HEK293 (cell line): ENCODE data around the gene S100A7.

Experiments
- CTCF ChIA-PET: fragments of 350-600 bp; formaldehyde crosslinking; extraction: SDS; loops from one replicate; lab custom pipeline; 2021; ENCODE audit warnings: antibody characterized with exemption; lab: Yijun Ruan, JAX
- POLR2A ChIA-PET: fragments of 300-600 bp; formaldehyde crosslinking; extraction: SDS; loops from one replicate; lab custom pipeline; 2020; ENCODE audit warnings: antibody characterized with exemption, inconsistent platforms; lab: Yijun Ruan, JAX
- H3K27ac ChIP-seq: fragments of 200-500 bp; sonication (Bioruptor generic); 2 replicates; pipeline ENCODE4 v1.5.1; 2014; ENCODE audit warnings: low read depth, low read length, control low read depth, inconsistent platforms; ENCODE audit errors: extremely low read depth
- H3K36me3 ChIP-seq, 2 experiments: fragments of 200-500 bp in 1 of 2; sonication (Bioruptor generic) in 1 of 2; 1 replicate in 1 of 2; 2 replicates in 1 of 2; pipeline ENCODE4 v1.5.1; 2014 to 2017; ENCODE audit warnings: inconsistent platforms in 2 of 2, low read length in 2 of 2; ENCODE audit not compliant: control insufficient read depth in 2 of 2, insufficient read depth in 1 of 2
- H3K4me1 ChIP-seq: fragments of 200-500 bp; sonication (Bioruptor generic); 2 replicates; pipeline ENCODE4 v1.5.1; 2014; ENCODE audit warnings: mild to moderate bottlenecking, low read length, inconsistent platforms; ENCODE audit not compliant: control insufficient read depth, insufficient read depth
- H3K4me3 ChIP-seq: 2 replicates; pipeline ENCODE4 v1.5.1; 2011; ENCODE audit warnings: low read depth, mild to moderate bottlenecking, control low read depth, low read length, moderate library complexity
- H3K9me3 ChIP-seq: fragments of 200-500 bp; sonication (Bioruptor generic); 2 replicates; pipeline ENCODE4 v1.5.1; 2014; ENCODE audit warnings: low read depth, low read length, inconsistent platforms; ENCODE audit not compliant: control insufficient read depth, insufficient read depth
- ATF2 ChIP-seq: fragments of 450-650 bp; formaldehyde crosslinking; IDR thresholded peaks from 2 replicates; pipeline ENCODE4 v1.5.1; 2016; ENCODE audit warnings: missing biosample characterization, missing genetic modification characterization, low read depth
- INSM2 ChIP-seq: fragments of 450-650 bp; formaldehyde crosslinking; IDR thresholded peaks from 2 replicates; pipeline ENCODE4 v1.5.1; 2016; ENCODE audit warnings: missing biosample characterization, missing genetic modification characterization
- KLF1 ChIP-seq: fragments of 450-650 bp; formaldehyde crosslinking; IDR thresholded peaks from 2 replicates; pipeline ENCODE4 v1.5.1; 2016; ENCODE audit warnings: missing biosample characterization, missing genetic modification characterization
- REST ChIP-seq: fragments of 450-650 bp; formaldehyde crosslinking; IDR thresholded peaks from 2 replicates; pipeline ENCODE4 v1.5.1; 2016; ENCODE audit warnings: missing biosample characterization, missing genetic modification characterization
- TCF7L2 ChIP-seq: IDR thresholded peaks from 2 replicates; pipeline ENCODE4 v1.6.1; 2011; ENCODE audit warnings: low read depth, mild to moderate bottlenecking, inconsistent platforms, low read length, moderate library complexity, borderline replicate concordance
- YY2 ChIP-seq: fragments of 450-650 bp; formaldehyde crosslinking; IDR thresholded peaks from 2 replicates; pipeline ENCODE4 v1.5.1; 2016; ENCODE audit warnings: missing biosample characterization, missing genetic modification characterization
- ZBTB1 ChIP-seq: fragments of 450-650 bp; formaldehyde crosslinking; IDR thresholded peaks from 2 replicates; pipeline ENCODE4 v1.5.1; 2016; ENCODE audit warnings: missing biosample characterization, missing genetic modification characterization
- ZBTB11 ChIP-seq: fragments of 450-650 bp; formaldehyde crosslinking; conservative IDR thresholded peaks from 2 replicates; pipeline ENCODE4 v1.5.1; 2016; ENCODE audit warnings: low read depth, missing biosample characterization, missing genetic modification characterization
- ZBTB21 ChIP-seq: fragments of 450-650 bp; formaldehyde crosslinking; IDR thresholded peaks from 2 replicates; pipeline ENCODE4 v1.5.1; 2017; ENCODE audit warnings: missing biosample characterization, missing genetic modification characterization
- ZNF174 ChIP-seq: fragments of 450-650 bp; formaldehyde crosslinking; IDR thresholded peaks from 2 replicates; pipeline ENCODE4 v1.5.0; 2017; ENCODE audit warnings: missing biosample characterization, mild to moderate bottlenecking, missing genetic modification characterization
- ZNF18 ChIP-seq: fragments of 450-650 bp; formaldehyde crosslinking; IDR thresholded peaks from 2 replicates; pipeline ENCODE4 v1.5.1; 2016; ENCODE audit warnings: missing biosample characterization, missing genetic modification characterization
- ZNF362 ChIP-seq: fragments of 450-650 bp; formaldehyde crosslinking; IDR thresholded peaks from 2 replicates; pipeline ENCODE4 v1.5.1; 2016; ENCODE audit warnings: missing biosample characterization, missing genetic modification characterization
- ZNF37A ChIP-seq: fragments of 450-650 bp; IDR thresholded peaks from 2 replicates; pipeline ENCODE4 v1.5.1; 2018; ENCODE audit warnings: missing biosample characterization, missing genetic modification characterization
- ZNF48 ChIP-seq: fragments of 450-650 bp; formaldehyde crosslinking; IDR thresholded peaks from 2 replicates; pipeline ENCODE4 v1.5.1; 2016; ENCODE audit warnings: missing biosample characterization, missing genetic modification characterization
- ZNF558 ChIP-seq: fragments of 450-650 bp; formaldehyde crosslinking; IDR thresholded peaks from 2 replicates; pipeline ENCODE4 v1.5.1; 2016; ENCODE audit warnings: missing biosample characterization, missing genetic modification characterization
- ZNF629 ChIP-seq: fragments of 450-650 bp; formaldehyde crosslinking; IDR thresholded peaks from 2 replicates; pipeline ENCODE4 v1.5.1; 2017; ENCODE audit warnings: missing biosample characterization, missing genetic modification characterization
- ZNF785 ChIP-seq: fragments of 450-650 bp; formaldehyde crosslinking; IDR thresholded peaks from 2 replicates; pipeline ENCODE4 v1.5.1; 2016; ENCODE audit warnings: missing biosample characterization, missing genetic modification characterization
- ZSCAN23 ChIP-seq: fragments of 450-650 bp; formaldehyde crosslinking; IDR thresholded peaks from 2 replicates; pipeline ENCODE4 v1.5.1; 2016; ENCODE audit warnings: missing biosample characterization, missing genetic modification characterization

The S100A7 gene

GRCh38 chr1:153426809-153427208, 33.6 kb downstream of the S100A7 start (continued):
- no peak for TF ChIP-seq ZBTB1 (tag by site-specific recombination)
- no peak for TF ChIP-seq ZNF174 (tag by site-specific recombination)
- TF ChIP-seq ZNF48 (tag by site-specific recombination) = no peak
- no peak for TF ChIP-seq KLF1 (tag by site-specific recombination)

- TF ChIP-seq ZSCAN23 = no peak
- peak; percentile 44; the same call in 1 of the 2 replicates for TF ChIP-seq INSM2
- TF ChIP-seq REST (tag by site-specific recombination) = peak; percentile 99
- no peak for TF ChIP-seq ZNF37A (tag by site-specific recombination)
- TF ChIP-seq ZBTB21 (tag by site-specific recombination) = peak; percentile 89
- peak; percentile 93 for TF ChIP-seq ZNF629 (tag by site-specific recombination)
- TF ChIP-seq ATF2 (tag by site-specific recombination) = peak; percentile 96
- no peak for TF ChIP-seq ZNF785 (tag by site-specific recombination)
- TF ChIP-seq ZNF558 (tag by site-specific recombination) = no peak
- TF ChIP-seq YY2 = no peak
- no peak for TF ChIP-seq ZNF18 (tag by site-specific recombination)
- no peak for TF ChIP-seq ZBTB11 (tag by site-specific recombination)
- peak; percentile 69; the same call in 1 of the 2 replicates for TF ChIP-seq ZNF362 (tag by site-specific recombination)
- TF ChIP-seq TCF7L2 = no peak
- POLR2A ChIA-PET = no interaction called here
- Histone ChIP-seq H3K9me3 (no peaks in the 10 kb centered on the region), H3K4me3 (no peak overlapping the region), H3K36me3 (no peaks in the 10 kb centered on the region), H3K4me1 (no peaks in the 10 kb centered on the region), H3K27ac (no peak overlapping the region)
- CTCF ChIA-PET = interaction anchor here (0.6 kb wide), 2 partner anchors 72 to 169 kb away, joined by 3 read pairs; no protein-coding TSS in a partner anchor
These were observed 37.9 kb downstream of the S100A7 start for GRCh38 chr1:153422450-153423068.
